T-cell (primary cell): ENCODE data around the gene TTLL8. TPM values are rescaled to one million over a fixed set of nuclear protein-coding genes. Genes with fewer than 3 reads are reported as not detected.

Experiments
- ATAC-seq, 4 experiments: fragments of 200-7000 bp in 3 of 4; fragments of 150-1000 bp in 1 of 4; cut with Tn5 transposase; replicated peaks in 1 of 4; 1 replicate in 3 of 4; 2 replicates in 1 of 4; pipeline ENCODE4 v1.10.0; 2021; ENCODE audit warnings: moderate library complexity in 3 of 4, mild to moderate bottlenecking in 2 of 4, moderate number of reproducible peaks in 1 of 4
- CTCF ChIA-PET, 2 donors: fragments of 300-600 bp; sonication (Branson Sonifier 250); formaldehyde crosslinking; loops; one replicate each; lab custom pipeline; 2022; ENCODE audit warnings: antibody characterized with exemption in 2 of 2; lab: Charles Lee
- POLR2A ChIA-PET, 2 donors: fragments of 300-600 bp; sonication (Branson Sonifier 250); formaldehyde crosslinking; loops; one replicate each; lab custom pipeline; 2022; ENCODE audit warnings: antibody characterized with exemption in 2 of 2; lab: Charles Lee
- DNase-seq, 35 experiments: peaks; one replicate each; pipeline versions ENCODE4 v3.0.0 to v3.0.0-alpha.2; 2013 to 2023
- H3K27ac ChIP-seq: one replicate; pipeline ENCODE4 v1.5.1; 2013; ENCODE audit warnings: low read length
- H3K27me3 ChIP-seq, 2 experiments: replicated peaks in 1 of 2; 1 replicate in 1 of 2; 2 replicates in 1 of 2; pipeline versions ENCODE4 v1.6.1 to v1.7.0; 2013; ENCODE audit warnings: low read length in 1 of 2, mixed read lengths in 1 of 2; ENCODE audit not compliant: control insufficient read depth in 2 of 2, insufficient read depth in 2 of 2; ENCODE audit errors: extremely low read depth in 1 of 2
- H3K36me3 ChIP-seq, 2 donors: 1 replicate in 1 of 2; 2 replicates in 1 of 2; pipeline versions ENCODE4 v1.6.1 to v1.7.0; 2013; ENCODE audit warnings: low read length in 1 of 2; ENCODE audit not compliant: control insufficient read depth in 2 of 2, insufficient read depth in 1 of 2; ENCODE audit errors: extremely low read depth in 1 of 2
- H3K4me1 ChIP-seq, 2 experiments: 1 replicate in 1 of 2; 2 replicates in 1 of 2; pipeline versions ENCODE4 v1.6.1 to v1.7.0; 2013; ENCODE audit warnings: low read length in 2 of 2, mixed read lengths in 1 of 2; ENCODE audit not compliant: insufficient read depth in 2 of 2, control insufficient read depth in 1 of 2; ENCODE audit errors: extremely low read depth in 1 of 2
- H3K4me3 ChIP-seq, 2 donors: 1 replicate in 1 of 2; 2 replicates in 1 of 2; pipeline versions ENCODE4 v1.5.1 to v1.7.0; 2013; ENCODE audit warnings: mild to moderate bottlenecking in 2 of 2, low read length in 1 of 2, moderate library complexity in 1 of 2; ENCODE audit not compliant: control insufficient read depth in 1 of 2; ENCODE audit errors: extremely low read depth in 1 of 2
- H3K9me3 ChIP-seq: 2 replicates; pipeline ENCODE4 v1.7.0; 2013
- H3K27ac Mint-ChIP-seq, 2 donors: one replicate each; pipeline ENCODE4 v1.8.0; 2020 to 2021; ENCODE audit warnings: mild to moderate bottlenecking in 2 of 2, mixed read lengths in 2 of 2
- H3K27me3 Mint-ChIP-seq, 2 donors: one replicate each; pipeline ENCODE4 v1.8.0; 2021 to 2022; ENCODE audit warnings: mixed read lengths in 2 of 2
- H3K36me3 Mint-ChIP-seq: one replicate; pipeline ENCODE4 v1.8.0; 2021; ENCODE audit warnings: mixed read lengths
- H3K4me1 Mint-ChIP-seq, 3 donors: one replicate each; pipeline ENCODE4 v1.8.0; 2020 to 2022; ENCODE audit warnings: mixed read lengths in 3 of 3, mild to moderate bottlenecking in 1 of 3
- H3K4me3 Mint-ChIP-seq, 3 donors: one replicate each; pipeline ENCODE4 v1.8.0; 2020 to 2022; ENCODE audit warnings: mild to moderate bottlenecking in 3 of 3, mixed read lengths in 3 of 3, moderate library complexity in 3 of 3
- H3K9me3 Mint-ChIP-seq, 3 donors: one replicate each; pipeline ENCODE4 v1.8.0; 2020 to 2022; ENCODE audit warnings: mixed read lengths in 3 of 3
- WGBS: methylation state at CpG from one replicate; pipeline ENCODE4 v1.1.5; 2013; ENCODE audit warnings: missing lambda C conversion rate; ENCODE audit not compliant: insufficient coverage; 5-methylcytosine and 5-hydroxymethylcytosine counted together
- total RNA-seq, 35 experiments: library from RNA in 6 of 35; stranded (reverse) in 6 of 35; fragments of 120-200 nt in 1 of 35; gene quantifications; one replicate each; pipeline versions ENCODE4 v1.2.1 to v1.2.4 and lab custom pipeline; 2013 to 2026

Gene TTLL8
- total RNA-seq, 5 donors from 2014 or later (not counting 1 experiment from before 2014, with no cell fraction given): not detected

GRCh38 chr22:50016988-50017700 lies 41.0 kb downstream of the TTLL8 start:
- Histone ChIP-seq H3K36me3 (no peaks in the 10 kb centered on the region), H3K27ac (peak overlapping the region; percentile 66), H3K27me3 (peaks cover 0 to 49% of the 10 kb centered on the region in 2 experiments), H3K9me3 (no peaks in the 10 kb centered on the region), H3K4me3 (no peak overlapping the region), H3K4me1 (peaks cover 6 to 58% of the 10 kb centered on the region in 2 experiments)
- ChIA-PET POLR2A (no interaction called here), CTCF (interaction anchor here in 1 of 2 donors (0.5 kb wide), 1 partner anchor 11 kb away, joined by 3 read pairs; no protein-coding TSS in a partner anchor)
- ATAC-seq (peak in 3 of 4 experiments; percentile 7 to 63 (median 33)), DNase-seq (peak in 4 of 35 experiments; percentile 32 to 55 (median 46))
- 65% methylated on average over 19 of the region's 21 CpGs for WGBS
- H3K9me3 Mint-ChIP-seq: no peaks in the 10 kb centered on the region
- no peaks in the 10 kb centered on the region for H3K36me3 Mint-ChIP-seq
- H3K27me3 Mint-ChIP-seq: peaks cover under 1 to 12% of the 10 kb centered on the region in 2 donors
- H3K27ac Mint-ChIP-seq: peak overlapping the region; percentile 80 to 83
- H3K4me3 Mint-ChIP-seq: peak overlapping the region in 1 of 3 donors; percentile 15
- H3K4me1 Mint-ChIP-seq: peaks cover 14 to 24% (median 15%) of the 10 kb centered on the region in 3 donors

- peaks cover 7 to 65% of the 10 kb centered on the region in 2 experiments for H3K4me1 ChIP-seq
- H3K27ac ChIP-seq: peak overlapping the region; percentile 66
- ChIA-PET POLR2A (no interaction called here), CTCF (no interaction called here)
- DNase-seq (no peak), ATAC-seq (no peak)
- Mint-ChIP-seq H3K27ac (peak overlapping the region; percentile 48 to 65), H3K9me3 (no peaks in the 10 kb centered on the region), H3K4me1 (peaks cover 18 to 30% (median 21%) of the 10 kb centered on the region in 3 donors), H3K36me3 (no peaks in the 10 kb centered on the region), H3K4me3 (peak overlapping the region in 1 of 3 donors; percentile 15), H3K27me3 (peaks cover 8 to 19% of the 10 kb centered on the region in 2 donors)
- peaks cover 0 to 53% of the 10 kb centered on the region in 2 experiments for H3K27me3 ChIP-seq
- no peaks in the 10 kb centered on the region for H3K9me3 ChIP-seq
- 66% methylated on average over 19 of the region's 20 CpGs for WGBS
- H3K4me3 ChIP-seq: no peak overlapping the region
- no peaks in the 10 kb centered on the region for H3K36me3 ChIP-seq
These were observed 41.6 kb downstream of the TTLL8 start for GRCh38 chr22:50016308-50016987.

GRCh38 chr22:50015451-50016307 lies 42.4 kb downstream of the TTLL8 start:
- ChIA-PET POLR2A (no interaction called here), CTCF (no interaction called here)
- peaks cover 0 to 59% of the 10 kb centered on the region in 2 experiments for H3K27me3 ChIP-seq
- H3K27me3 Mint-ChIP-seq: peaks cover 11 to 22% of the 10 kb centered on the region in 2 donors
- 100% methylated on average over 4 of the region's 30 CpGs for WGBS
- no peak overlapping the region for H3K4me3 ChIP-seq
- H3K4me1 Mint-ChIP-seq: peaks cover 22 to 33% (median 25%) of the 10 kb centered on the region in 3 donors
- no peaks in the 10 kb centered on the region for H3K9me3 Mint-ChIP-seq
- H3K36me3 Mint-ChIP-seq: no peaks in the 10 kb centered on the region
- H3K36me3 ChIP-seq: no peaks in the 10 kb centered on the region
- H3K4me3 Mint-ChIP-seq: peak overlapping the region in 1 of 3 donors; percentile 37
- H3K9me3 ChIP-seq: no peaks in the 10 kb centered on the region
- no peak for ATAC-seq
- H3K27ac ChIP-seq: peak overlapping the region; percentile 4
- H3K4me1 ChIP-seq: peaks cover 7 to 72% of the 10 kb centered on the region in 2 experiments
- no peak for DNase-seq
- no peak overlapping the region for H3K27ac Mint-ChIP-seq

GRCh38 chr22:50014655-50015401 lies 43.3 kb downstream of the TTLL8 start:
- 4% methylated on average over 75 of the region's 91 CpGs for WGBS
- no peak overlapping the region for H3K27ac ChIP-seq
- CTCF ChIA-PET: no interaction called here

GRCh38 chr22:50014053-50014501 lies 44.0 kb downstream of the TTLL8 start:
- Histone ChIP-seq H3K9me3 (no peaks in the 10 kb centered on the region), H3K4me3 (peak overlapping the region in 1 of 2 donors; percentile 26), H3K27ac (no peak overlapping the region), H3K27me3 (peaks cover 0 to 73% of the 10 kb centered on the region in 2 experiments), H3K4me1 (peaks cover 2 to 75% of the 10 kb centered on the region in 2 experiments), H3K36me3 (no peaks in the 10 kb centered on the region)
- CTCF ChIA-PET: no interaction called here
- Mint-ChIP-seq H3K9me3 (no peaks in the 10 kb centered on the region), H3K4me3 (peak overlapping the region in 2 of 3 donors; percentile 47), H3K27me3 (peaks cover 11 to 27% of the 10 kb centered on the region in 2 donors), H3K36me3 (no peaks in the 10 kb centered on the region), H3K4me1 (peaks cover 22 to 28% (median 27%) of the 10 kb centered on the region in 3 donors), H3K27ac (no peak overlapping the region)
- POLR2A ChIA-PET: interaction anchor here in 1 of 2 donors (0.6 kb wide), 1 partner anchor 47 kb away, joined by 3 read pairs; no protein-coding TSS in a partner anchor
- DNase-seq: no peak
- no peak for ATAC-seq
- 61% methylated on average over 15 of the region's 16 CpGs for WGBS

More at GRCh38 chr22:50014655-50015401, 43.3 kb downstream of the TTLL8 start:
- peaks cover 7 to 80% of the 10 kb centered on the region in 2 experiments for H3K4me1 ChIP-seq
- peaks cover 22 to 33% (median 26%) of the 10 kb centered on the region in 3 donors for H3K4me1 Mint-ChIP-seq
- peak in 1 of 4 experiments; percentile 32 for ATAC-seq
- peak overlapping the region in 1 of 2 donors; percentile 26 for H3K4me3 ChIP-seq
- H3K9me3 Mint-ChIP-seq: no peaks in the 10 kb centered on the region
- no peaks in the 10 kb centered on the region for H3K36me3 Mint-ChIP-seq
- peaks cover 11 to 23% of the 10 kb centered on the region in 2 donors for H3K27me3 Mint-ChIP-seq
- peak in 1 of 35 experiments; percentile 42 for DNase-seq
- peaks cover 0 to 66% of the 10 kb centered on the region in 2 experiments for H3K27me3 ChIP-seq
- H3K9me3 ChIP-seq: no peaks in the 10 kb centered on the region
- H3K27ac Mint-ChIP-seq: no peak overlapping the region
- POLR2A ChIA-PET: no interaction called here
- H3K36me3 ChIP-seq: no peaks in the 10 kb centered on the region
- peak overlapping the region in 1 of 3 donors; percentile 47 for H3K4me3 Mint-ChIP-seq
